Spleen (tissue), 11 donors: Measurements from ENCODE around the gene LRRN2. TPM values are rescaled to one million over a fixed set of nuclear protein-coding genes. Genes with fewer than 3 reads are reported as not detected.
"Not testable (repeated sequence)": the region's sequence is repeated elsewhere in the genome, so short reads cannot be mapped to it uniquely, and the experiment has no call there.

Source experiments
- DNase-seq: peaks from one replicate; pipeline ENCODE4 v3.0.0-alpha.2; 2020
- H3K27ac ChIP-seq, 8 donors: fragments of 200-600 bp; sonication (generic) in 7 of 8; 1 replicate in 4 of 8; 2 replicates in 4 of 8; pipeline versions ENCODE4 v1.5.0 to v1.8.0; 2016 to 2021; ENCODE audit warnings: inconsistent platforms in 4 of 8, mild to moderate bottlenecking in 4 of 8, moderate library complexity in 1 of 8
- H3K27me3 ChIP-seq, 7 donors: fragments of 200-600 bp; sonication (generic) in 6 of 7; replicated peaks in 1 of 7; 1 replicate in 4 of 7; 2 replicates in 3 of 7; pipeline versions ENCODE4 v1.5.0 to v1.8.0; 2016 to 2021; ENCODE audit warnings: inconsistent platforms in 3 of 7, mild to moderate bottlenecking in 1 of 7
- H3K36me3 ChIP-seq, 6 donors: fragments of 200-600 bp; sonication (generic) in 5 of 6; 1 replicate in 4 of 6; 2 replicates in 2 of 6; pipeline versions ENCODE4 v1.5.0 to v1.8.0; 2016 to 2021; ENCODE audit warnings: inconsistent platforms in 2 of 6
- H3K4me1 ChIP-seq, 6 donors: fragments of 200-600 bp; sonication (generic) in 5 of 6; 1 replicate in 3 of 6; 2 replicates in 3 of 6; pipeline versions ENCODE4 v1.5.0 to v1.8.0; 2016 to 2021; ENCODE audit warnings: inconsistent platforms in 3 of 6
- H3K4me3 ChIP-seq, 8 donors: fragments of 200-600 bp; sonication (generic) in 7 of 8; 1 replicate in 4 of 8; 2 replicates in 4 of 8; pipeline versions ENCODE4 v1.5.0 to v1.8.0; 2016 to 2021; ENCODE audit warnings: inconsistent platforms in 4 of 8, mild to moderate bottlenecking in 4 of 8, moderate library complexity in 2 of 8
- H3K9me3 ChIP-seq, 8 donors: fragments of 200-600 bp; sonication (generic) in 7 of 8; 1 replicate in 4 of 8; 2 replicates in 4 of 8; pipeline versions ENCODE4 v1.5.0 to v1.8.0; 2016 to 2021; ENCODE audit warnings: inconsistent platforms in 4 of 8
- CTCF ChIP-seq, 11 experiments: fragments of 200-600 bp in 7 of 11; fragments of 450-650 bp in 4 of 11; sonication (generic) in 4 of 11; IDR thresholded peaks in 8 of 11; conservative IDR thresholded peaks in 3 of 11; 1 replicate in 7 of 11; 2 replicates in 4 of 11; pipeline versions ENCODE4 v1.4.0 to v1.8.0; 2016 to 2021; ENCODE audit warnings: antibody characterized with exemption in 11 of 11, inconsistent platforms in 4 of 11, mild to moderate bottlenecking in 1 of 11
- POLR2A ChIP-seq, 3 donors: fragments of 450-650 bp; IDR thresholded peaks; one replicate each; pipeline ENCODE4 v1.5.1; 2017; ENCODE audit warnings: antibody characterized with exemption in 3 of 3, mild to moderate bottlenecking in 1 of 3
- POLR2AphosphoS5 ChIP-seq, 3 donors: sonication (generic); formaldehyde crosslinking; IDR thresholded peaks; one replicate each; pipeline ENCODE4 v1.5.1; 2017; ENCODE audit warnings: antibody characterized with exemption in 3 of 3
- WGBS, 5 donors: extraction: QIAGEN DNeasy Blood & Tissue Kit in 3 of 5; methylation state at CpG; one replicate each; pipeline versions ENCODE4 v1.1.5 to v1.1.7; 2013 to 2018; 5-methylcytosine and 5-hydroxymethylcytosine counted together
- intact Hi-C: fragments of 100-400 bp; cut with DNase I; formaldehyde crosslinking; loops from one replicate; pipeline ENCODE4 v1.15.0; 2023; ENCODE audit warnings: low total_unique reads
- polyA plus RNA-seq, 3 donors: library from polyadenylated mRNA; stranded (reverse); fragments of 200-250 nt; gene quantifications; one replicate each; pipeline ENCODE4 v1.2.1, GENCODE V29; 2013
- total RNA-seq, 7 donors: library from RNA; depleted of rRNA in 3 of 7; stranded (reverse); fragments of >200 nt in 3 of 7; fragmentation: NEBNext Ultra II Directional in 4 of 7; extraction: Animal tissue kit (Norgen Biotek cat#: 25700) in 4 of 7; gene quantifications; one replicate each; pipeline versions ENCODE4 v1.1.0 to v1.2.1, GENCODE V29; 2016 to 2021
- donor health status: healthy with polysubstance abuse.
- donor health status: DM: no; HTN: no; CAD: no; lungs with moderate emphysema.
- donor health status: DM: no; HTN: no; CAD: no.
- donor health status: Bipolar disorder and iron deficiency.
- donor health status: healthy.
- donor health status: DM: no; HTN: no; CAD: no.
- donor health status: DM: yes; HTN: yes; CAD: no.

LRRN2 gene
- total and polyA plus RNA-seq, 10 donors: 1.6 to 11.9 (median 4.5) TPM

- H3K4me1 ChIP-seq: no peaks in the 10 kb centered on the region
- H3K4me3 ChIP-seq: no peak overlapping the region
- peaks cover 0 to 9% (median 0%) of the 10 kb centered on the region in 7 donors for H3K27me3 ChIP-seq
- DNase-seq: no peak
- intact Hi-C loops: no loop called here
- TF ChIP-seq CTCF (IDR thresholded peaks at IDR 0.05 in 8 of 11, conservative IDR thresholded peaks at IDR 0.05 in 3 of 11): no peak
- TF ChIP-seq POLR2AphosphoS5 (IDR thresholded peaks at IDR 0.05): no peak
- no peaks in the 10 kb centered on the region for H3K36me3 ChIP-seq
- H3K9me3 ChIP-seq: no peaks in the 10 kb centered on the region
- no peak overlapping the region for H3K27ac ChIP-seq
- WGBS, 5 donors: 86 to 100% (median 90%) methylated on average over 1 of the region's 1 CpG
Observed at GRCh38 chr1:204692325-204692840, 6.8 kb upstream of the LRRN2 start.

GRCh38 chr1:204691328-204691730 lies 5.8 kb upstream of the LRRN2 start:
- H3K4me1 ChIP-seq, H3K27ac ChIP-seq, DNase-seq, intact Hi-C loops, H3K9me3 ChIP-seq, H3K4me3 ChIP-seq, H3K36me3 ChIP-seq: not testable (repeated sequence)
- 52 to 63% (median 58%) methylated on average over 6 of the region's 6 CpGs for WGBS, 5 donors
- peaks cover 0 to 19% (median 0%) of the 10 kb centered on the region in 7 donors for H3K27me3 ChIP-seq

GRCh38 chr1:204688776-204689175 lies 3.2 kb upstream of the LRRN2 start:
- DNase-seq: no peak
- TF ChIP-seq POLR2A (IDR thresholded peaks at IDR 0.05): no peak
- TF ChIP-seq CTCF (IDR thresholded peaks at IDR 0.05 in 8 of 11, conservative IDR thresholded peaks at IDR 0.05 in 3 of 11): no peak
- H3K4me1 ChIP-seq: peaks cover 11 to 24% (median 21%) of the 10 kb centered on the region in 6 donors
- no peak overlapping the region for H3K4me3 ChIP-seq
- H3K9me3 ChIP-seq: no peaks in the 10 kb centered on the region
- peaks cover 0 to 37% (median 22%) of the 10 kb centered on the region in 7 donors for H3K27me3 ChIP-seq
- no peaks in the 10 kb centered on the region for H3K36me3 ChIP-seq
- WGBS, 5 donors: 84 to 97% (median 88%) methylated on average over 2 of the region's 2 CpGs
- intact Hi-C loops: no loop called here
- H3K27ac ChIP-seq: no peak overlapping the region

GRCh38 chr1:204688007-204688406 lies 2.5 kb upstream of the LRRN2 start:
- Histone ChIP-seq H3K4me1 (peaks cover 11 to 29% (median 25%) of the 10 kb centered on the region in 6 donors), H3K4me3 (no peak overlapping the region), H3K27me3 (peaks cover 0 to 45% (median 22%) of the 10 kb centered on the region in 7 donors), H3K36me3 (no peaks in the 10 kb centered on the region), H3K27ac (no peak overlapping the region), H3K9me3 (no peaks in the 10 kb centered on the region)
- no peak for TF ChIP-seq CTCF (IDR thresholded peaks at IDR 0.05 in 8 of 11, conservative IDR thresholded peaks at IDR 0.05 in 3 of 11)
- no peak for TF ChIP-seq POLR2A (IDR thresholded peaks at IDR 0.05)
- no peak for TF ChIP-seq POLR2AphosphoS5 (IDR thresholded peaks at IDR 0.05)
- 92 to 98% (median 96%) methylated on average over 2 of the region's 2 CpGs for WGBS, 5 donors
- no peak for DNase-seq
- intact Hi-C loops: no loop called here
